ENCODE results near the gene CFAP90. TPM values are rescaled to one million over a fixed set of nuclear protein-coding genes. Genes with fewer than 3 reads are reported as not detected.

The CFAP90 gene
- total and polyA plus RNA-seq, 2 donors (not counting 3 experiments of a cell fraction or from before 2014, with no cell fraction given) = 0.07 TPM; not detected in 1

DNA sequence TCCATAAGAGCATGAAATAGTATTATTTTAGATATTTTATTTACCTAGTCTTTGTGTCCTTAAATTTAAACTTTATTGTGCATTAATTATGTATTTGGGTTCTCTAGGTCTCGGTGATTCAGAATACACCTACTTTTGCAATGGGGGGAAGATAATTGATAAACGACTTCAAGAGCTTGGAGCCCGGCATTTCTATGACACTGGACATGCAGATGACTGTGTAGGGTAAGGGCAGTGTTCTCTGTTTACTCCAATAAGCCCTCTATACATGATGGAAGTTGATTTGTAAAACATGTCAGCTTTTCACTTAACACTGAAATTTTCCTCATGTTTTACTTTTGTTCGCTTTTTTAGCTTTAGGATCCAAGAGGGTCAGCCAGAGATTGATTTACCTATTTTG is 24.2 kb upstream of the CFAP90 start:
- CTCF ChIA-PET = interaction anchor here (0.9 to 2.3 kb wide), 3 partner anchors 10 to 21 kb away, joined by 3 to 16 read pairs (median 7); no protein-coding TSS in a partner anchor
- no peaks in the 10 kb centered on the region for H3K9me1 ChIP-seq (replicated peaks; ENCODE audit: control insufficient read depth, extremely low read depth, insufficient read depth, low read length)
- DNase-seq (ENCODE audit: low read depth, low spot score) (no peak), FAIRE-seq (no peak)
- POLR2A ChIA-PET = no interaction called here
- no peak overlapping the region for H2AFZ ChIP-seq (ENCODE audit: low read depth, low read length)
- H3K27me3 ChIP-seq (ENCODE audit: control insufficient read depth in 2 of 2, insufficient read depth in 2 of 2, low read length in 2 of 2) = no peaks in the 10 kb centered on the region
- intact Hi-C loops (cut with micrococcal nuclease) (no loop called here), dilution Hi-C loops (cut with MboI; ENCODE audit: extremely low pct_ligation_motif_present, low sequenced_read_pairs) (no loop called here)
- H3K9ac ChIP-seq (replicated peaks; ENCODE audit: extremely low read depth, insufficient read depth, low read length) = no peak overlapping the region
- no peak for TF ChIP-seq MYC (IDR thresholded peaks at IDR 0.05; ENCODE audit: low read depth, low read length)
- no peaks in the 10 kb centered on the region for H3K9me3 ChIP-seq (replicated peaks; ENCODE audit: control insufficient read depth, insufficient read depth, low read length)
- no peak overlapping the region for H3K4me2 ChIP-seq (ENCODE audit: insufficient read depth, low read length)
- H3K4me3 ChIP-seq (replicated peaks in 1 of 3; ENCODE audit: insufficient read depth in 1 of 3, low read depth in 1 of 3, low read length in 3 of 3) = no peak overlapping the region
- H3K4me1 ChIP-seq (ENCODE audit: control insufficient read depth, extremely low read depth, insufficient read depth, low read length) = peaks cover 6% of the 10 kb centered on the region
- no TSS peak for BruUV-seq (replicated peaks)
- H4K20me1 ChIP-seq (replicated peaks; ENCODE audit: control insufficient read depth, extremely low read depth, insufficient read depth, low read length) = no peaks in the 10 kb centered on the region
- H3K79me2 ChIP-seq (ENCODE audit: control insufficient read depth, insufficient read depth, low read length) = peaks cover 42% of the 10 kb centered on the region
- peaks cover 13 to 15% of the 10 kb centered on the region in 2 experiments for H3K36me3 ChIP-seq (ENCODE audit: control insufficient read depth in 2 of 2, extremely low read depth in 1 of 2, insufficient read depth in 2 of 2, low read length in 2 of 2)
- H3K27ac ChIP-seq (ENCODE audit: insufficient read depth, low read depth, low read length) = no peak overlapping the region

DNA sequence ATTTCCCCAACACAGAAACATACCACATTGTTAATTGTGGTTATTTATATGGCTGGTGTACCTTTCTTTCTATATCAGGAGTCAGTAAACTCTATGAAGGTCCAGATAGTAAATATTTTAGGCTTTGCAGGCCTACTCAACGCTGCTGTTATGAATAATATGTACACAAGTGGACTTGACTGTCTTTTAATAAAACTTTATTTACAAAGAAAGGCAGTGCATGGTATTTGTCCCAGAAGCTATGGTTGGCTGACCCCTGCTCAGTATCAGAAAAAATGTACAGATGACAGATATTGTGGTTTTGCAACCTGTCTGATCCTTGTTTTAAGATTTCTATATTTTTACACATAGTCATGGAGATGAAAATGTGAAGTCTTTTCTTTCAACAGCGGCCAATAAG is 23.7 kb upstream of the CFAP90 start:
- peaks cover 12 to 15% of the 10 kb centered on the region in 2 experiments for H3K36me3 ChIP-seq (ENCODE audit: control insufficient read depth in 2 of 2, extremely low read depth in 1 of 2, insufficient read depth in 2 of 2, low read length in 2 of 2)
- no peak overlapping the region for H3K4me2 ChIP-seq (ENCODE audit: insufficient read depth, low read length)
- peaks cover 9% of the 10 kb centered on the region for H3K4me1 ChIP-seq (ENCODE audit: control insufficient read depth, extremely low read depth, insufficient read depth, low read length)
- DNase-seq (ENCODE audit: low read depth, low spot score) = no peak
- H3K9ac ChIP-seq (replicated peaks; ENCODE audit: extremely low read depth, insufficient read depth, low read length) = no peak overlapping the region
- no peak for FAIRE-seq
- TF ChIP-seq POLR2A (IDR thresholded peaks at IDR 0.05; ENCODE audit: low read depth, low read length) = no peak
- no peak for TF ChIP-seq POLR2AphosphoS5 (IDR thresholded peaks at IDR 0.05; ENCODE audit: insufficient read depth, low read depth, low read length)
- TF ChIP-seq MYC (IDR thresholded peaks at IDR 0.05; ENCODE audit: low read depth, low read length) = no peak
- no peak for TF ChIP-seq FOS (IDR thresholded peaks at IDR 0.05; ENCODE audit: borderline replicate concordance, insufficient read depth, low read length)
- TF ChIP-seq EZH2 (IDR thresholded peaks at IDR 0.05; ENCODE audit: borderline replicate concordance, low read depth, low read length, severe bottlenecking) = no peak
- TF ChIP-seq JUN (IDR thresholded peaks at IDR 0.05; ENCODE audit: borderline replicate concordance, insufficient read depth, insufficient read length, low read depth) = no peak
- no peak for TF ChIP-seq GATA2 (IDR thresholded peaks at IDR 0.05; ENCODE audit: insufficient read depth, insufficient read length, low read depth, low read length)
- TF ChIP-seq, protein P1, sequence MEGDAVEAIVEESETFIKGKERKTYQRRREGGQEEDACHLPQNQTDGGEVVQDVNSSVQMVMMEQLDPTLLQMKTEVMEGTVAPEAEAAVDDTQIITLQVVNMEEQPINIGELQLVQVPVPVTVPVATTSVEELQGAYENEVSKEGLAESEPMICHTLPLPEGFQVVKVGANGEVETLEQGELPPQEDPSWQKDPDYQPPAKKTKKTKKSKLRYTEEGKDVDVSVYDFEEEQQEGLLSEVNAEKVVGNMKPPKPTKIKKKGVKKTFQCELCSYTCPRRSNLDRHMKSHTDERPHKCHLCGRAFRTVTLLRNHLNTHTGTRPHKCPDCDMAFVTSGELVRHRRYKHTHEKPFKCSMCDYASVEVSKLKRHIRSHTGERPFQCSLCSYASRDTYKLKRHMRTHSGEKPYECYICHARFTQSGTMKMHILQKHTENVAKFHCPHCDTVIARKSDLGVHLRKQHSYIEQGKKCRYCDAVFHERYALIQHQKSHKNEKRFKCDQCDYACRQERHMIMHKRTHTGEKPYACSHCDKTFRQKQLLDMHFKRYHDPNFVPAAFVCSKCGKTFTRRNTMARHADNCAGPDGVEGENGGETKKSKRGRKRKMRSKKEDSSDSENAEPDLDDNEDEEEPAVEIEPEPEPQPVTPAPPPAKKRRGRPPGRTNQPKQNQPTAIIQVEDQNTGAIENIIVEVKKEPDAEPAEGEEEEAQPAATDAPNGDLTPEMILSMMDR (IDR thresholded peaks at IDR 0.05; ENCODE audit: extremely low read depth in 1 of 2, insufficient read depth in 1 of 2, low read depth in 1 of 2, low read length in 2 of 2) = no peak
- TF ChIP-seq, protein P2, sequence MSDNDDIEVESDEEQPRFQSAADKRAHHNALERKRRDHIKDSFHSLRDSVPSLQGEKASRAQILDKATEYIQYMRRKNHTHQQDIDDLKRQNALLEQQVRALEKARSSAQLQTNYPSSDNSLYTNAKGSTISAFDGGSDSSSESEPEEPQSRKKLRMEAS (IDR thresholded peaks at IDR 0.05; ENCODE audit: insufficient read depth, insufficient read length) = no peak
- H2AFZ ChIP-seq (ENCODE audit: low read depth, low read length) = no peak overlapping the region
- ChIA-PET CTCF (interaction anchor here (0.7 to 0.9 kb wide), 2 partner anchors 11 to 13 kb away, joined by 3 read pairs; no protein-coding TSS in a partner anchor), POLR2A (no interaction called here)
- H3K27ac ChIP-seq (ENCODE audit: insufficient read depth, low read depth, low read length) = no peak overlapping the region
- no peak overlapping the region for H3K4me3 ChIP-seq (replicated peaks in 1 of 3; ENCODE audit: insufficient read depth in 1 of 3, low read depth in 1 of 3, low read length in 3 of 3)
- no peaks in the 10 kb centered on the region for H3K9me3 ChIP-seq (replicated peaks; ENCODE audit: control insufficient read depth, insufficient read depth, low read length)
- no peaks in the 10 kb centered on the region for H3K27me3 ChIP-seq (ENCODE audit: control insufficient read depth in 2 of 2, insufficient read depth in 2 of 2, low read length in 2 of 2)
- no TSS peak for BruUV-seq (replicated peaks)
- no peaks in the 10 kb centered on the region for H3K9me1 ChIP-seq (replicated peaks; ENCODE audit: control insufficient read depth, extremely low read depth, insufficient read depth, low read length)
- no peaks in the 10 kb centered on the region for H4K20me1 ChIP-seq (replicated peaks; ENCODE audit: control insufficient read depth, extremely low read depth, insufficient read depth, low read length)
- intact Hi-C loops (cut with micrococcal nuclease) (no loop called here), dilution Hi-C loops (cut with MboI; ENCODE audit: extremely low pct_ligation_motif_present, low sequenced_read_pairs) (no loop called here)
- H3K79me2 ChIP-seq (ENCODE audit: control insufficient read depth, insufficient read depth, low read length) = peaks cover 47% of the 10 kb centered on the region

Data from endothelial cell of umbilical vein (primary cell).